ENCODE data around the gene STRA8. TPM values are rescaled to one million over a fixed set of nuclear protein-coding genes. Genes with fewer than 3 reads are reported as not detected.
"Not testable (repeated sequence)": the region's sequence is repeated elsewhere in the genome, so short reads cannot be mapped to it uniquely, and the experiment has no call there.

The STRA8 gene
- total RNA-seq, 1 experiment from 2014 or later, result not detected

- BruUV-seq (replicated peaks), result no TSS peak
- Histone ChIP-seq H3K4me1 (ENCODE audit: control insufficient read depth, insufficient read depth, low read length) (peaks cover 4% of the 10 kb centered on the region), H3K4me3 (ENCODE audit: low read depth in 2 of 2, low read length in 2 of 2) (peak overlapping the region; percentile 81 to 86), H3K9me3 (ENCODE audit: control insufficient read depth, insufficient read depth, low read depth, low read length) (no peaks in the 10 kb centered on the region), H3K27me3 (ENCODE audit: control insufficient read depth, insufficient read depth, low read length) (no peaks in the 10 kb centered on the region), H3K36me3 (ENCODE audit: control insufficient read depth, insufficient read depth, low read length) (no peaks in the 10 kb centered on the region), H3K27ac (ENCODE audit: low read length) (peak overlapping the region; percentile 73)
- peak; percentile 43 for ATAC-seq
- intact Hi-C loops (cut with micrococcal nuclease; ENCODE audit: unreplicated experiment), result no loop called here
- no peak for DNase-seq (ENCODE audit: low read depth, low spot score)
- in situ Hi-C loops (cut with HindIII; ENCODE audit: low pct_unique_long_range_greater_than_20kb, low sequenced_read_pairs), result no loop called here
- CTCF ChIA-PET, result no interaction called here
- TF ChIP-seq TCF7L2 (IDR thresholded peaks at IDR 0.05; ENCODE audit: low read depth, low read length) (no peak), SIN3A (IDR thresholded peaks at IDR 0.05; ENCODE audit: borderline replicate concordance, insufficient read depth, low read depth, low read length) (no peak), POLR2AphosphoS5 (IDR thresholded peaks at IDR 0.05; ENCODE audit: low read depth, low read length) (no peak), REST (IDR thresholded peaks at IDR 0.05; ENCODE audit: insufficient read depth in 1 of 2, low read depth in 2 of 2, low read length in 1 of 2) (no peak), CTCF (IDR thresholded peaks at IDR 0.05) (no peak)
- POLR2A ChIA-PET, result no interaction called here
Measured at GRCh38 chr7:135210888-135211178, 22.8 kb upstream of the STRA8 start.

- intact Hi-C loops (cut with micrococcal nuclease; ENCODE audit: unreplicated experiment), result no loop called here
- Histone ChIP-seq H3K27me3 (ENCODE audit: control insufficient read depth, insufficient read depth, low read length) (no peaks in the 10 kb centered on the region), H3K4me1 (ENCODE audit: control insufficient read depth, insufficient read depth, low read length) (peaks cover 4% of the 10 kb centered on the region), H3K9me3 (ENCODE audit: control insufficient read depth, insufficient read depth, low read depth, low read length) (no peaks in the 10 kb centered on the region), H3K4me3 (ENCODE audit: low read depth in 2 of 2, low read length in 2 of 2) (peak within 1 kb of the TSS; percentile 81 to 86), H3K36me3 (ENCODE audit: control insufficient read depth, insufficient read depth, low read length) (no peaks in the 10 kb centered on the region), H3K27ac (ENCODE audit: low read length) (peak within 1 kb of the TSS; percentile 73)
- BruUV-seq (replicated peaks), result no TSS peak
- ChIA-PET CTCF (no interaction called here), POLR2A (no interaction called here)
- TF ChIP-seq REST (IDR thresholded peaks at IDR 0.05; ENCODE audit: insufficient read depth in 1 of 2, low read depth in 2 of 2, low read length in 1 of 2) (no peak), CTCF (IDR thresholded peaks at IDR 0.05) (no peak), TCF7L2 (IDR thresholded peaks at IDR 0.05; ENCODE audit: low read depth, low read length) (no peak), POLR2AphosphoS5 (IDR thresholded peaks at IDR 0.05; ENCODE audit: low read depth, low read length) (peak; percentile 61; the same call in 1 of the 2 replicates)
- ATAC-seq, result peak; percentile 97
- in situ Hi-C loops (cut with HindIII; ENCODE audit: low pct_unique_long_range_greater_than_20kb, low sequenced_read_pairs), result no loop called here
- DNase-seq (ENCODE audit: low read depth, low spot score), result peak; percentile 58
Measured at GRCh38 chr7:135211179-135211945, 22.3 kb upstream of the STRA8 start, which contains the start of gene WDR91. WDR91 (minus strand) TSS chr7:135211526; CDS start chr7:135211502, 24 bp downstream.

GRCh38 chr7:135211946-135212685 is 21.5 kb upstream of the STRA8 start:
- H3K4me1 ChIP-seq (ENCODE audit: control insufficient read depth, insufficient read depth, low read length); H3K27me3 ChIP-seq (ENCODE audit: control insufficient read depth, insufficient read depth, low read length); in situ Hi-C loops (cut with HindIII; ENCODE audit: low pct_unique_long_range_greater_than_20kb, low sequenced_read_pairs); BruUV-seq (replicated peaks); H3K9me3 ChIP-seq (ENCODE audit: control insufficient read depth, insufficient read depth, low read depth, low read length); DNase-seq (ENCODE audit: low read depth, low spot score); POLR2A ChIA-PET; ATAC-seq; CTCF ChIA-PET; intact Hi-C loops (cut with micrococcal nuclease; ENCODE audit: unreplicated experiment); H3K36me3 ChIP-seq (ENCODE audit: control insufficient read depth, insufficient read depth, low read length): not testable (repeated sequence)
- peak overlapping the region; percentile 81 to 86 for H3K4me3 ChIP-seq (ENCODE audit: low read depth in 2 of 2, low read length in 2 of 2)
- peak overlapping the region; percentile 58 for H3K27ac ChIP-seq (ENCODE audit: low read length)
